HG03342 (cell line): Measurements from ENCODE around the gene CD2AP.
"Not testable (repeated sequence)": the region's sequence is repeated elsewhere in the genome, so short reads cannot be mapped to it uniquely, and the experiment has no call there.

Experiments
- ATAC-seq: cut with Tn5 transposase; IDR thresholded peaks from one replicate; pipeline ENCODE4 v1.9.1; 2021; ENCODE audit warnings: mild to moderate bottlenecking, moderate library complexity; ENCODE audit not compliant: unreplicated experiment

CD2AP gene

DNA sequence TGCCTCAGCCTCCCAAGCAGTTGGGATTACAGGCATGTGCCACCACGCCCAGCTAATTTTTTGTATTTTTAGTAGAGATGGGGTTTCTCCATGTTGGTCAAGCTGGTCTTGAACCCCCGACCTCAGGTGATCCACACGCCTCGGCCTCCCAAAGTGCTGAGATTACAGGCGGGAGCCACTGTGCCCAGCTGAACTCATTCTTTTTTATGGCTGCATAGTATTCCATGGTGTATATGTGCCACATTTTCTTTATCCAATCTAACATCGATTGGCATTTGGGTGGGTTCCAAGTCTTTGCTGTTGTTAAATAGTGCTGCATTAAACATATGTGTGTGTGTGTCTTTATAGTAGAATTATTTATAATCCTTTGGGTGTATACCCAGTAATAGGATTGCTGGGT lies 78.9 kb downstream of the CD2AP start:
- not testable (repeated sequence) for ATAC-seq

- no peak for ATAC-seq
These were observed 85.6 kb downstream of the CD2AP start for GRCh38 chr6:47563162-47563561.

DNA sequence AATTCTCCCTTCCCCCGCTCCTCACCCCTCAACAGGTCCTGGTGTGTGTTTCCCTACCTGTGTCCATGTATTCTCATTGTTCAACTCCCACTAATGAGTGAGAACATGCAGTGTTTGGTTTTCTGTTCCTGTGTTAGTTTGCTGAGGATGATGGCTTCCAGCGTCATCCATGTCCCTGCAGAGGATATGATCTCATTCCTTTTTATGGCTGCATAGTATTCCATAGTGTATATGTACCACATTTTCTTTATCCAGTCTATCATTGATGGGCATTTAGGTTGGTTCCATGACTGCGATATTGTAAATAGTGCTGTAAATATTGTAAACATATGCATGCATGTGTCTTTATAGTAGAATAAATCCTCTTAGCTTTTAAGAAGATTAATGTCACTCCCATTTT lies 89.0 kb downstream of the CD2AP start:
- not testable (repeated sequence) for ATAC-seq

DNA sequence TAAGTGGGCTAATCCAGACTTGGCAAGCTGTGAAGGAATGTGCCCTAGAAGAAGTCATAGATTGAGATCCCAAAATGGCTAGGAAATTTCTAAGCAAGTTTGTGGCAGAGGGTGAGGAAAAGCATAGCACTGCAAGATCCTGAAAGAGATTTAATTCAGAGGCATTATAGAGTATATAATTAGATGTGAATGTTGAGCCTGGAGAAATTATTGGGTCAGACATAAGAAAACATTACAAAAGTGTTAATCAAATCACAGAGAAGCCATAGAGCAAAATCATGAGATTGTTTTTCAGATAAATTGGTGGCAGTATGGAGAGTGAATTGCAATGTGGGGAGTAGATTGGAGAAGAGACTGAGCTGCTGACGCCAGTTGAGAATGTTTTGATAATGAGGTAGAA lies 90.0 kb downstream of the CD2AP start:
- ATAC-seq = no peak

GRCh38 chr6:47571488-47571887 lies 93.9 kb downstream of the CD2AP start:
- no peak for ATAC-seq

GRCh38 chr6:47573109-47573508 lies 95.5 kb downstream of the CD2AP start:
- no peak for ATAC-seq

DNA sequence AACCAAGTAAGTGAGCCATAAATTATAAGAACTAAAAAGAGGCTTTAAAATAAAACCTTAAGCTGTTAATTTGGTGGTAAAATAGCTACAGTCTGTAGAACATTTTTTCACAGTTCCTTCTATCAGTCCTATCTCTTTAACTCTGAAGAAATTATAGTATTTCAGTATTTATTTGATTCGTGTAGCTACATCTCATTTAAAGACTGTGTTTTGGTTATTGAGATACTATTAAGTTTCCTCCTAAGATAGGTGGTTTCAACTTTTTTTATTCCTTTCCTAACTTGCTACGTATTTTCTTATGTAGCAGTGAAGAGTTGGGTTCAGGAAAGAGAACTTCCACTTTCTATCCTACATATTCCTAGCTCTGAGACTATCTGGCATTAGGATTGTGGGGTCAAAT lies 97.2 kb downstream of the CD2AP start:
- no peak for ATAC-seq

GRCh38 chr6:47579040-47579439 lies 101.5 kb downstream of the CD2AP start:
- ATAC-seq = no peak

GRCh38 chr6:47581591-47581990 lies 104.0 kb downstream of the CD2AP start:
- ATAC-seq = peak; percentile 82

DNA sequence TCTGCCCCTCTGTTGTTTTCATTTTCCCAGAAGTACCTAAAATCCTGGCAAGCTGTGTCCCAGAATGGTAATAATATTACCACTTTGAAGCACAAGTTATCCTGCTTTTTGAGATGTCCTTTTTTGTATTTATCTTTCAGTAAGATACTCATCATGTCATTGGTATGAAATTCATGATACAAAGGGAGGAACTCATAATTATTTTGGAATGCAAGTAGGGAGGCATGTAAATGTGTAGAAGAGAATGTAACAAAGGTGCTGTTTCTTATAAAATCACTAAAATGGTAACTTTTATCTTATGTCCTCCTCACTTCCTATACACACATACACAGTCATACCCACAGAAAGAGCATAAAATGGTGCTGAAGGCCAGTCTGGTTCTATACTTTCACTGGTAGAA lies 109.9 kb downstream of the CD2AP start:
- no peak for ATAC-seq

DNA sequence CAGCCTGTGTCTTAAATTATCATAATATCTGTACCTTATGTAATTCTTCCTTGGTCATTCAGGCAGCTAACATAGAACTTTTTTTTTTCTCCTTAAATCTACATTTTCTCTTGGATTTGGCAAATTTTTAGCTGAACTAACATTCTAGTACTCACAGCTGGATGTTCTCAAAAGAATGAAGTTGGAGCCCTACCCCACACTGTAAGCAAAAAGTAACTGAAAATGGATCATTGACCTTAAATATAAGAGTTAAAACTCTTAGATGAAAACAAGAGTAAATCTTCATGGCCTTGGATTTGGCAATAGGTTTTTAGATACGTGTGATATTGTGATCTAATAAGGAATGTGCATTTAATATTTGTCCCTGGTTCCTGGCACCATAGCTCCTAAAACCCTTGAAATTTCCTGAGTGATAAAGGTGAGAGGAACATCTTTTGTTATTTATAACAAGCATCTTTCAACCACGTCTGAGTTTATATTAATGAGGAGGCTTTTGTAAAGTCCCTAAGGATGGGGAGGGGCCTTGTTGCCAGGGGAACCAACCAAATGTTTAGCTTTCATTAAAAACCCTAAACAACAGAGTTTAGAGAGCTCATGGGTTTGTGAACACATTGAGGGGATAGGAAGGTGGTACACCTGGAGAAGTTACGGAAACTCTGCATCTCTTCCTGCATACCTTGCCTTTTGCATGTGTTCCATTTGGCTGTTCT lies 114.7 kb downstream of the CD2AP start:
- ATAC-seq = no peak

DNA sequence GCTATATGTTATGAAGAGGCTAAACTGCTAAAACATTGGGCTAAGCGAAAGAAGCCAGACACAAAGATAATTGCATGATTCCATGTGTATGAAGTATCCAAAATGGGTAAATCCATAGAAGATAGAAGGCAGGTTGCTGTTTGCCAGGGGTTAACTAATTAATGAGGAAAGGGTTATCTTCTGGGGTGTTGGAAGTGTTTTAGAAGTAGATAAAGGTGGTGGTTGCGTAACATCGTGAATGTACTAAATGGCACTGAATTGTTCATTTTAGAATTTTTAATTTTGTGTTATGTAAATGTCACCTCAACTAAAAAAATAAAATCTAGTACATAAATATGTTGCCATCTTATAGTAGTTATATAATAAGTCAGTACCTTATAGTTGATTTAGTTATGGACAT lies 116.4 kb downstream of the CD2AP start:
- no peak for ATAC-seq

- ATAC-seq = no peak
These were observed 118.2 kb downstream of the CD2AP start for GRCh38 chr6:47595785-47596184.

DNA sequence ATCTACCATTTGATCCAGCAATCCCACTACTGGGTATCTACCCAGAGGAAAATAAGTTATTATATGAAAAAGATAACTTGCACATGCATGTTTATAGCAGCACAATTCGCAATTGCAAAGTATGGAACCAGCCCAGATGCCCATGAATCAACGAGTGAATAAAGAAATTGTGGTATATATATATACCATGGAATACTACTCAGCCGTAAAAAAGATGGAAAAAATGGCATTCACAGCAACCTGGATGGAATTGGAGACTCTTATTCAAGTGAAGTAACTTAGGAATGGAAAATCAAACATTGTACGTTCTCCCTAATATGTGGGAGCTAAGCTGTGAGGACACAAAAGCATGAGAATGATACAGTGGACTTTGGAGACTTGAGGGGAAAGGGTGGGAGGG lies 120.8 kb downstream of the CD2AP start:
- ATAC-seq = no peak

DNA sequence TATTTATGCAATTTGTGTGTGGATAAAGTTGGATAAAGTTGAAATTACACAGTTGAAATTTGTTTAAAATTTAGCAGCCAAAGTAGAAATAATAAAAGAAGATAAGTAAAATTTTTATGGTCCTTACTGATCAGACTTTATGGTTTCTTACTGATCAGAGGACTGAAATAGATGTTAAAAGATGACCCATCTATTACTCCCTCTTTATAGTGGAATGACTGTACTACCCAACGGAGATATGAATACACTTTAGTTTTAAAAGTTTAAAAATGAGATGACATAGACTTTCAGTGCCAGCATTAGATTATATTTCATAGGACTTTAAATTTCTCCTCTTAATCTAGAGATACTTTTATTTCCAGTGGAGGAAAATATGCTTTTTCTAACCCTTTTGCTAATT lies 121.9 kb downstream of the CD2AP start:
- ATAC-seq = no peak

GRCh38 chr6:47603227-47603626 lies 125.6 kb downstream of the CD2AP start:
- ATAC-seq = no peak

DNA sequence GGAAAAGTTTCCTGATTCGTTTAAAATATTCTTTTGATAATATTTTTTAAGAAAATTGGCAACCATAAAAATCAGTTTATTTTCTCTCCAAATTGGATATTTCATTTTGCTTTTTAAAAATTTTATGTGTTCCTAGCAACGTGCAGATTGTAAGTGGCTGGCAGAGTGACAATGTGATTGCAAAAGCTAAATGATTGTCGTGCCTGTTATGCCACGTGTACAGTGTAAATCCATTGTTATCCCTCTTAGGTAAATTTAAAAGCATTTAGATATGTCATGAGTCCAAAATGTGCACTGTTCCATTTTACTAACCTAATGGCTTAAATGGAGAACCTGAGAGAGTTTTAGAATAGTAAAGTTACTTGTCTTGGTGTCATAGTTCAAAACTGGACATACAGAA lies 126.4 kb downstream of the CD2AP start:
- ATAC-seq = no peak

GRCh38 chr6:47621838-47622449 lies 144.4 kb downstream of the CD2AP start:
- ATAC-seq = no peak

- no peak for ATAC-seq
These were observed 149.2 kb downstream of the CD2AP start for GRCh38 chr6:47626782-47627181.

GRCh38 chr6:47628448-47629272 lies 151.1 kb downstream of the CD2AP start:
- ATAC-seq = no peak

GRCh38 chr6:47629954-47630353 lies 152.4 kb downstream of the CD2AP start:
- ATAC-seq = no peak

DNA sequence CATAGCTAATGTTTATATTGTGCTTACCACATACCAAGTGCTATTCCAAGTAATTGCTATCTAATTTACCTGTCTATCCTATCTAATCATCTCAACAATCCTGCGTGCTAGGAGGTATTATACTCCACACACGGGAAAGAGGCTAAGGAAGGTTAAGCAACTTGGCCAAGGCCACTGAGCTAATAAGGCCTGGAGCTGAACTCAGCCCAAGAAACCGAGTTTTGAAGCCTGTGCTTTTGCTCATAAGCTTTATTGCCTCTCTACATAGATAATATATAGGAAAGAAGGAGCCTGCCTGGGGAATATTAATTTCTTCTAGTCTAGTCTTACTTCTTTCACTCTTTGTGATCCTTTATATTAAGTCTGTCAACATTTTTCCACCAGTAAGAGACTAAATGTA lies 153.0 kb downstream of the CD2AP start:
- ATAC-seq = no peak
